BE2C (cell line): ENCODE data around the gene PRTN3.

ENCODE experiments used
- DNase-seq: peaks from one replicate; pipeline ENCODE4 v3.0.0-alpha.2; 2020
- H3K27me3 ChIP-seq: fragments of 250-450 bp; sonication (Bioruptor Pico); 2 replicates; pipeline ENCODE4 v1.5.1; 2020; ENCODE audit warnings: mild to moderate bottlenecking
- H3K36me3 ChIP-seq: fragments of 250-450 bp; sonication (Bioruptor Pico); 2 replicates; pipeline ENCODE4 v1.5.1; 2020; ENCODE audit warnings: mild to moderate bottlenecking
- H3K4me1 ChIP-seq: fragments of 250-450 bp; sonication (Bioruptor Pico); 2 replicates; pipeline ENCODE4 v1.5.1; 2020
- H3K4me3 ChIP-seq: 2 replicates; pipeline ENCODE4 v1.5.1; 2011; ENCODE audit warnings: low read depth, low read length
- H3K9me3 ChIP-seq: fragments of 250-450 bp; sonication (Bioruptor Pico); 2 replicates; pipeline ENCODE4 v1.5.1; 2020
- CTCF ChIP-seq: IDR thresholded peaks from 2 replicates; pipeline ENCODE4 v1.5.1; 2012; ENCODE audit warnings: mild to moderate bottlenecking, low read depth, low read length

PRTN3 gene

GRCh38 chr19:811506-812048 is 29.2 kb upstream of the PRTN3 start:
- no peaks in the 10 kb centered on the region for H3K4me1 ChIP-seq
- no peaks in the 10 kb centered on the region for H3K27me3 ChIP-seq
- peaks cover 80% of the 10 kb centered on the region for H3K36me3 ChIP-seq
- H3K4me3 ChIP-seq, result no peak overlapping the region
- no peak for DNase-seq
- no peak for TF ChIP-seq CTCF
- H3K9me3 ChIP-seq, result no peaks in the 10 kb centered on the region

DNA sequence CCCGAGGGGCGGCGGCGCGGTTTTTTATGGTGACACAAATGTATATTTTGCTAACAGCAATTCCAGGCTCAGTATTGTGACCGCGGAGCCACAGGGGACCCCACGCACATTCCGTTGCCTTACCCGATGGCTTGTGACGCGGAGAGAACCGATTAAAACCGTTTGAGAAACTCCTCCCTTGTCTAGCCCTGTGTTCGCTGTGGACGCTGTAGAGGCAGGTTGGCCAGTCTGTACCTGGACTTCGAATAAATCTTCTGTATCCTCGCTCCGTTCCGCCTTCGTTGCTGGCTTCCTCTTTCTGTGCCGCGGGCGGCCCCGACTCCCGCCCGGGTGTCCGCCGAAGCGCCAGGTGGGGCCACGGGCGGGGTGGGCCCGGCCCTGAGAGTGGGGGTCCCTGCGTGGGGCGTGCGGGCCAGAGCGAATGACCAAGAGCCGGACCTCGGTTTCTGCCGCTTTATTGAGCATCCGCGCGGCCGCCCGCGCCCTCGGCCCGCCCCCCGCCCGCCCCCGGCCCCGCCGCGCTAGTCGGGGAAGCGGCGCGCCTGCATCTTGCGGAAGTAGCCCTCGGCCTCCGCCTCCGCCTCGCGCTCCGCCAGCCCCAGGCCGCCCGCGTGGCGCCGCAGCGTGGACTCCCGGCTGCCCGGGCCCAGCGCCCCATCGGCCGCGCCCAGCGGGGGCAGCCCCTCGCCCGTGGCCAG is 28.6 kb upstream of the PRTN3 start:
- Histone ChIP-seq H3K36me3 (peaks cover 74% of the 10 kb centered on the region), H3K9me3 (no peaks in the 10 kb centered on the region)

DNA sequence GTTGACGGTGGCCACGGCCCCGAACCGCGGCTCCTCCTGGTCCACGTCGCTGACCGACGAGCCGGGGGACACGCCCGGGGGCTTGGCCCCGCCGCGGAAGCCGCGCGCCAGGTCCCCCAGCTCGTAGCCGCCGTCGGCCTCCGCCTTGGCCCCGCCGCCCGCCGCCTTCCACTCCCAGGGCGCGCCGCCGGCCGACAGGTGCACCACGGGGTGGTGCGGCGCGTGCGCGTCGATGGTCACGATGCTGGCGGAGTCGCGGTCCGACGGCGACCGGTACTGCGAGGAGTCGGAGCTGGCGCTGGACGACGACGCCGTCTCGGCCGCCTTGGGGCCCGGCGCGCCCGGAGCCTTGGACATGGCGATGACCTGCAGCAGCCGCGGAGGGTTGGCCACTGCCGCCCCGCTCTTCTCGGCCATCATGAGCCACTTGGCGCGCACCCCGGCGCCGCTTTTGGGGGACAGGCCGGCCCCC is 28.0 kb upstream of the PRTN3 start:
- H3K4me1 ChIP-seq, result no peaks in the 10 kb centered on the region
- no peak for TF ChIP-seq CTCF
- no peak for DNase-seq
- no peaks in the 10 kb centered on the region for H3K27me3 ChIP-seq
- peaks cover 68% of the 10 kb centered on the region for H3K36me3 ChIP-seq
- H3K9me3 ChIP-seq, result no peaks in the 10 kb centered on the region
- H3K4me3 ChIP-seq, result no peak overlapping the region

More for the DNA sequence above, 28.6 kb upstream of the PRTN3 start:
- no peak for TF ChIP-seq CTCF
- DNase-seq, result no peak
- no peaks in the 10 kb centered on the region for H3K27me3 ChIP-seq
- no peaks in the 10 kb centered on the region for H3K4me1 ChIP-seq
- no peak overlapping the region for H3K4me3 ChIP-seq

DNA sequence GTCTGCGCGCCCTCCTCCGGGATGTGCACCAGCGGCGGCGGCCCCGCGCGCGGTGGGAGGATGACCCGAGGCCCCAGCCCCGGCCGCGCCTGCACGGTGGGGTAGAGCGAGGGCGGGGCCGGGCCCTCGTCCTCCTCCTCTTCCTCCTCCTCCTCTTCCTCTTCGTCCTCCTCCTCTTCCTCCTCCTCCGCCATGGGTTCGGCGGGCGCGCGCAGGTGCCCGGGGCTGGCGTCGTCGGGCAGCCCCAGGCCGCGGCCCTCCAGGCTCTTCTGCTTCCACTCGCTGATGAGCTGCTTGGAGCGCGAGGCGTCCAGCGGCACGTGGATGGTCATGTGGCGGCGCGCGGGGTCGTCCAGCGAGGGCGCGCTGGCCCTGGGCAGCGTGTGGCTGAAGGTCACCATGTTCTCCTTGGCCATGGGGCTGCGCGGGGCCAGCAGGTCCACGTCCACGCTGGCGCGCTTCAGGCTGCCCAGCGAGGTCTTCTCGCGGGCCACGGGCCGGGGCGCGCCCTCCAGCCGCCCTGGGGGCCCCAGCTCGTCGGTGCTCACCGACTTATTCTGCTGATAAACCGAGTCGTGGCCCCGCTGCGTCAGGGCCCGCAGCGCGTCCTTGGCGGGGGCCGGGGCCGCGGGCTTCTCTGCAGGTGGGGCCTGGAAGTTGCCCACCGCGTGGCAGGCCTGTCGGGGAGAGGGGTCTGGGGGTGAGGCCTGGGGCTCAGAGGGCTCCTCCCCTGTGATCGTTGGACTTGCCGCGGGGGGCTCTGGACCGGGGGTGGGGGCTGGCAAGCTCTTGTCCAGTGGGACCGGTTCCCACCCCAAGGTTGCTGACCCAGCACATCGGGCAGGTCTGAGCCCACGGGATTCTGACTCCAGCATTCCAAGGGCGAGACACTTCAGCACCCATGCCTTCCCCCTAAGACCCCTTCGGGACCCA is 27.3 kb upstream of the PRTN3 start:
- TF ChIP-seq CTCF, result no peak
- H3K27me3 ChIP-seq, result no peaks in the 10 kb centered on the region
- DNase-seq, result no peak
- H3K9me3 ChIP-seq, result no peaks in the 10 kb centered on the region
- H3K36me3 ChIP-seq, result peaks cover 63% of the 10 kb centered on the region
- H3K4me3 ChIP-seq, result no peak overlapping the region
- H3K4me1 ChIP-seq, result no peaks in the 10 kb centered on the region

DNA sequence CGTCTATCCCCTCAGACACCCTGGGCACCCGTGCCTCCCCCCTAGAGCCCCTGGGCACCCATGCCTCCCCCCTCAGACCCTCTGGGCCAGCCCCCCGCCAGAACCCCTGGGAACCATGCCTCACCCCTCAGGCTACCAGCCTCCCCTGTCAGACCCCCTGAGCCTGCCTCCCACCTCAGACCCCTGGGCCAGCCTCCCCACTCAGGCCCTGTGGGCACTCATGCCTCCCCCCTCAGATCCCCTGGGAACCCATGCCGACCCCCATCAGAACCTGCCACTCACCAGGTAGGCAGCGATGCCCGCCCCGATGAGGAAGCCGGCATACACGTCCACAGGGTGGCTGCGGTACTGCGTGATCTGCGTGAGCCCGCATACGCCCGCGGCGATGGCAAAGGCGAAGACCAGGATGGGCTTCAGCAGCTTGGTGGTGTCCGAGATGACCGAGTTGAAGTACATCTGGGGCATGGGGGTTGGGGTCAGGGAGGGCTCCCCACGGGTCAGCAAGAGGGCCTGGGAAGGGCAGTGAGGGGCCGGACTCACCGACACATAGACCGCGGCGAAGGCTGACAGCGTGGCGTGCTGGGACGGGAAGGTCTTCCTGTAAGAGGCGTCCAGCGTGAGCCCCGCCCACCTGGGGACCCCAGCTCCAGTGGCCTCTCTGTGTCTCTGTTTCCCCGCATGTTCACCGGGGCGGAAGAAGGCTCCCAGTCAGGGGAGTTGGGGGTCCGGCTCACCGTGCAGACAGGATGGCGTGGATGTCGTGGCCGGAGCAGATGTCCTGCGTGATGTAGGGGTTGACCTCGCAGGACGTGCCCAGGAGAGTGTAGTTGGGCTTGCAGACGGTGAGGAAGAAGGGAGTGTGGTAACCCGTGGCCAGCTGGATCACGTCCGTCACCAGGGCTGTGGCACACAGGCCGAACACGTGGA is 26.4 kb upstream of the PRTN3 start:
- DNase-seq, result no peak
- Histone ChIP-seq H3K4me1 (no peaks in the 10 kb centered on the region), H3K9me3 (no peaks in the 10 kb centered on the region), H3K36me3 (peaks cover 54% of the 10 kb centered on the region), H3K4me3 (no peak overlapping the region), H3K27me3 (no peaks in the 10 kb centered on the region)
- no peak for TF ChIP-seq CTCF
